Measurements from ENCODE around the gene ZNF444. TPM values are rescaled to one million over a fixed set of nuclear protein-coding genes. Genes with fewer than 3 reads are reported as not detected.

Gene ZNF444
- total RNA-seq, 3 donors from 2014 or later, result 28.2 to 48.3 (median 29.6) TPM

DNA sequence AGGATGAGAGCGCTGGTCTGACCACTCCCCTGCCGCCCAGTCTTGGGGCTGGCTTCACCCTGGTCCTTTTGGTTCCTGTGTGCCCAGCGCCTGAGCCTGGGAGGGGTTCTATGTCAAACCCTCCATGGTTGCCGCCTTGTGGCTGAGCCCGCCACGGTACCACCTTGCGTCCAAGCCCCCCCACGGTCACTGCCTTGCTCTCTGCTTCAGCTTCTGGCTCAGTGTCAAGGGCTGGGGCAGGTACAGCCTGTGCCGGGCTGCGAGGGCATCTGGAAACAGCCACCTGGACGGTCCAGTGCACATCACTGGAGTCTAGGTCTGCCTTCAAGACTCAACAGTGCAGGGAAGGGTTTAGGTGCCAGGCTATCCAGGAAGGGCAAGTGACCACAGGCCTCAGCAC lies 20.4 kb downstream of the ZNF444 start:
- Histone ChIP-seq H3K36me3 (ENCODE audit: low read depth) (no peaks in the 10 kb centered on the region), H3K4me3 (no peak overlapping the region), H3K9me3 (no peaks in the 10 kb centered on the region), H3K4me1 (ENCODE audit: low read depth) (no peaks in the 10 kb centered on the region)
- no peak for DNase-seq
- no peak for ATAC-seq
- intact Hi-C loops (cut with DNase I, micrococcal nuclease), result loop anchor here in 1 of 2 donors (5.0 kb wide), 1 partner anchor 74 kb away; no protein-coding TSS in a partner anchor
- TF ChIP-seq, protein P1, sequence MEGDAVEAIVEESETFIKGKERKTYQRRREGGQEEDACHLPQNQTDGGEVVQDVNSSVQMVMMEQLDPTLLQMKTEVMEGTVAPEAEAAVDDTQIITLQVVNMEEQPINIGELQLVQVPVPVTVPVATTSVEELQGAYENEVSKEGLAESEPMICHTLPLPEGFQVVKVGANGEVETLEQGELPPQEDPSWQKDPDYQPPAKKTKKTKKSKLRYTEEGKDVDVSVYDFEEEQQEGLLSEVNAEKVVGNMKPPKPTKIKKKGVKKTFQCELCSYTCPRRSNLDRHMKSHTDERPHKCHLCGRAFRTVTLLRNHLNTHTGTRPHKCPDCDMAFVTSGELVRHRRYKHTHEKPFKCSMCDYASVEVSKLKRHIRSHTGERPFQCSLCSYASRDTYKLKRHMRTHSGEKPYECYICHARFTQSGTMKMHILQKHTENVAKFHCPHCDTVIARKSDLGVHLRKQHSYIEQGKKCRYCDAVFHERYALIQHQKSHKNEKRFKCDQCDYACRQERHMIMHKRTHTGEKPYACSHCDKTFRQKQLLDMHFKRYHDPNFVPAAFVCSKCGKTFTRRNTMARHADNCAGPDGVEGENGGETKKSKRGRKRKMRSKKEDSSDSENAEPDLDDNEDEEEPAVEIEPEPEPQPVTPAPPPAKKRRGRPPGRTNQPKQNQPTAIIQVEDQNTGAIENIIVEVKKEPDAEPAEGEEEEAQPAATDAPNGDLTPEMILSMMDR (IDR thresholded peaks at IDR 0.05), result no peak

DNA sequence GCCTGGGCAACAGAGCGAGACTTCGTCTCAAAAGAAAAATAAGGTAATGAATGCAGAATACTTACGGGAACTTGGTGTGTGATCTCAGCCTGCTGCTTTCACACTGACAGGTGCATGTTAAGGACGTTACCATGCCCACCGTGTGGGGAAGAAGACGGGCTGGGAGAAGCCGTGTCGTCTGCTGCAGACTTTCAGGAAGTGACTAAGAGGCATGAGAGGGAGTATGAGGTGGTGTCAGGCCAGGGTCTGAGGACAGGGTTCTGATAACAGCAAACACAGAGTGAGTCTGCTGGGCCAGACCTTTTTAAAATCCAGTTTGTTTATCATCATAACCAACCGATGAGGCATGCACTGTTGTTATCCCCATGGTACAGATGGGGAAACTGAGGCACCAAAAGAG lies 21.2 kb downstream of the ZNF444 start:
- TF ChIP-seq, protein P1 (IDR thresholded peaks at IDR 0.05), result no peak
- Histone ChIP-seq H3K36me3 (ENCODE audit: low read depth) (no peaks in the 10 kb centered on the region), H3K9me3 (no peaks in the 10 kb centered on the region), H3K4me1 (ENCODE audit: low read depth) (no peaks in the 10 kb centered on the region), H3K4me3 (no peak overlapping the region)
- no peak for DNase-seq
- intact Hi-C loops (cut with DNase I, micrococcal nuclease), result loop anchor here in 1 of 2 donors (5.0 kb wide), 1 partner anchor 75 kb away; no protein-coding TSS in a partner anchor
- no peak for ATAC-seq

DNA sequence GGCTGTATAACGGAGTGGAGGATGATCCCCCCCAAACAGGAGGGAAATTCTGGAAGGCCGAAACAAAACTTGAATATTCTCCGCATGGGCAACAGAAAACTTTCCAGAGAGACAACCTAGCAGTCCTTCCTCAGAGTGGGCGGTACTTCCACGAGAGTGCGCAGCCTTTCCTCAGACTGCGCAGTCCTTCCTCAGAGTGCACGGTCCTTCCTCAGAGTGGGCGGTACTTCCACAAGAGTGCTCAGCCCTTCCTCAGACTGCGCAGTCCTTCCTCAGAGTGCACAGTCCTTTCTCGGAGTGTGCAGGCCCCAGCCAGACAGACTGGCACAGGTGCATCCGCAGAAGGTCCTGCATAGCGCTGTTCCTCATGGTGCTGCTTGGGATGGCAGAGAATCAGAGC lies 22.0 kb downstream of the ZNF444 start:
- DNase-seq (no peak), ATAC-seq (no peak)
- Histone ChIP-seq H3K36me3 (ENCODE audit: low read depth) (no peaks in the 10 kb centered on the region), H3K4me3 (no peak overlapping the region), H3K9me3 (no peaks in the 10 kb centered on the region), H3K4me1 (ENCODE audit: low read depth) (no peaks in the 10 kb centered on the region)
- TF ChIP-seq, protein P1 (IDR thresholded peaks at IDR 0.05), result no peak
- intact Hi-C loops (cut with DNase I, micrococcal nuclease), result loop anchor here in 1 of 2 donors (5.0 kb wide), 1 partner anchor 76 kb away; no protein-coding TSS in a partner anchor

DNA sequence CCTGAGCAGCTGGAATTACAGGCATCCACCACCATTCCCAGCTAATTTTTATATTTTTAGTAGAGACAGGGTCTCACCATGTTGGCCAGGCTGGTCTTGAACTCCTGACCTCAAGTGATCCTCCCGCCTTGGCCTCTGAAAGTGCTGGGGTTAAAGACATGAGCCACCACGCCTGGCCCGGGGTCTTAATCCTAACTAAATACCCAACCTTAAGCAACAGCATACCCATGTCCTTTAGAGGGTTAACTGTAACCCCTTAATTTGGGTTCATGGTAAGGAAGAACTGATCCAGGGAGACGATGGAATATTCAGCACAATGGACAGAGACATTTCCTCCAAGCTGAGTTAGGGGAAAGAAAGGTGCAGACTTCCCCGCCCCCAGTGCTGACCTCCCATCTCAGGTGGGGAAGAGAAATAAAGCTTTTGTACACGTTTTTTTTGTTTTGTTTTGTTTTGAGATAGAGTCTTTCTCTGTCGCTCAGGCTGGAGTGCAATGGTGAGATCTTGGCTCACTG lies 26.0 kb downstream of the ZNF444 start:
- Histone ChIP-seq H3K36me3 (ENCODE audit: low read depth) (no peaks in the 10 kb centered on the region), H3K4me3 (no peak overlapping the region), H3K4me1 (ENCODE audit: low read depth) (no peaks in the 10 kb centered on the region), H3K9me3 (no peaks in the 10 kb centered on the region)
- intact Hi-C loops (cut with DNase I, micrococcal nuclease), result no loop called here
- TF ChIP-seq, protein P1 (IDR thresholded peaks at IDR 0.05), result no peak
- ATAC-seq, result no peak
- DNase-seq, result no peak

DNA sequence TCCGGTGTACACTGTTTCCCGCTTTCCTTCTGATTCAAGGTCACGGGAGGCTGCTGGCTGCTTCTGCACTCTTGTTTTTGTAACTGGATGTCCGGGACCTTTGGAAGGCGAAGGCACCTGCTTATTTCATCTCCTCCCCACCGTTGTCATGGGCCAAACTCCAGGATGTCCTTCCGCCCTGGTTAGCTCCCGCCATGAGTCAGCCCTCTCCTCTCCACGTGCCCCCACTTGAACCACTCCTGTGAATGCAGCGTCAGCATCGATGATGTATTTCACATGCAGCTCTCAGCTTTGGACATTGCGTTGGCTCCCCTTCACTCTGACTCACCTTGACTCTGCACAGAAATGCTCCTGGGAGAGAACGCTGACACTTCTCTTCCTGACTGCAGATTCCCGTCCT lies 29.2 kb downstream of the ZNF444 start:
- TF ChIP-seq, protein P1 (IDR thresholded peaks at IDR 0.05), result no peak
- intact Hi-C loops (cut with DNase I, micrococcal nuclease), result loop anchor here in 1 of 2 donors (10.0 kb wide), 1 partner anchor 95 kb away; no protein-coding TSS in a partner anchor
- ATAC-seq, result no peak
- H3K36me3 ChIP-seq (ENCODE audit: low read depth), result no peaks in the 10 kb centered on the region
- H3K9me3 ChIP-seq, result no peaks in the 10 kb centered on the region
- H3K4me1 ChIP-seq (ENCODE audit: low read depth), result no peaks in the 10 kb centered on the region
- no peak overlapping the region for H3K4me3 ChIP-seq
- DNase-seq, result no peak
